Measurements from ENCODE around the gene CSTF2T. TPM values are rescaled to one million over a fixed set of nuclear protein-coding genes. Genes with fewer than 3 reads are reported as not detected.

Gene CSTF2T
- total RNA-seq, 1 donor, result 14.8 TPM

DNA sequence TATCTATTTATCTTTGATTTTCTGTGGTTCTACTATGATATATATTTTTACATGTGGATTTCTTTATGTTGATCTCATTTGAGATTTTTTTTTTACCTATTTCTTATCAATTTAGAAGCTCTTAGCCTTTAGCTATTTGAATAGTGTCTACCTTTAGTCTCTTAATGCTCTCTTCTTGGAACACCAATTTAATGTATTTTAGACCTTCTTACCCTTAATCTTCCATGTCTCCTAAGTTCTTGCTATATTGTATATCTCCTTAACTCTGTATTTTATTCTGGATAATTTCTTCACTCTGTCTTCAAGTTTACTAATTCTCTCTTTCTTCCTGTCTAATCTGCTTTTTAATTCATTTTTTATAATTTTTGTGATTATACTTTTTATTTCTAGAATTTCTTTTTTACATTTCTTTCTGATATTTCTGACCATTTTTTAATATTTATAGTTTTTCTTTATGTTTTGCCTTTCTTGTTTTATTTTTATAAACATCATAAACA is 27.3 kb downstream of the CSTF2T start:
- Histone ChIP-seq H3K4me1 (ENCODE audit: insufficient read depth, low read length) (no peaks in the 10 kb centered on the region), H3K27ac (ENCODE audit: low read depth, low read length) (no peak overlapping the region), H3K79me2 (ENCODE audit: insufficient read depth, low read length) (no peaks in the 10 kb centered on the region), H2AFZ (ENCODE audit: low read length) (no peak overlapping the region), H3K9me3 (ENCODE audit: low read depth, low read length) (no peaks in the 10 kb centered on the region), H3K4me2 (ENCODE audit: insufficient read depth, low read length) (no peak overlapping the region), H3K27me3 (ENCODE audit: insufficient read depth, low read length) (no peaks in the 10 kb centered on the region), H3K36me3 (ENCODE audit: insufficient read depth, low read length) (no peaks in the 10 kb centered on the region), H3K4me3 (ENCODE audit: insufficient read depth, low read length) (no peak overlapping the region), H4K20me1 (ENCODE audit: insufficient read depth, low read length) (no peaks in the 10 kb centered on the region)
- no peak for DNase-seq (ENCODE audit: insufficient read length, low spot score, missing footprints)
- TF ChIP-seq, protein P1, sequence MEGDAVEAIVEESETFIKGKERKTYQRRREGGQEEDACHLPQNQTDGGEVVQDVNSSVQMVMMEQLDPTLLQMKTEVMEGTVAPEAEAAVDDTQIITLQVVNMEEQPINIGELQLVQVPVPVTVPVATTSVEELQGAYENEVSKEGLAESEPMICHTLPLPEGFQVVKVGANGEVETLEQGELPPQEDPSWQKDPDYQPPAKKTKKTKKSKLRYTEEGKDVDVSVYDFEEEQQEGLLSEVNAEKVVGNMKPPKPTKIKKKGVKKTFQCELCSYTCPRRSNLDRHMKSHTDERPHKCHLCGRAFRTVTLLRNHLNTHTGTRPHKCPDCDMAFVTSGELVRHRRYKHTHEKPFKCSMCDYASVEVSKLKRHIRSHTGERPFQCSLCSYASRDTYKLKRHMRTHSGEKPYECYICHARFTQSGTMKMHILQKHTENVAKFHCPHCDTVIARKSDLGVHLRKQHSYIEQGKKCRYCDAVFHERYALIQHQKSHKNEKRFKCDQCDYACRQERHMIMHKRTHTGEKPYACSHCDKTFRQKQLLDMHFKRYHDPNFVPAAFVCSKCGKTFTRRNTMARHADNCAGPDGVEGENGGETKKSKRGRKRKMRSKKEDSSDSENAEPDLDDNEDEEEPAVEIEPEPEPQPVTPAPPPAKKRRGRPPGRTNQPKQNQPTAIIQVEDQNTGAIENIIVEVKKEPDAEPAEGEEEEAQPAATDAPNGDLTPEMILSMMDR (IDR thresholded peaks at IDR 0.05; ENCODE audit: extremely low read depth, low read depth, low read length), result no peak

DNA sequence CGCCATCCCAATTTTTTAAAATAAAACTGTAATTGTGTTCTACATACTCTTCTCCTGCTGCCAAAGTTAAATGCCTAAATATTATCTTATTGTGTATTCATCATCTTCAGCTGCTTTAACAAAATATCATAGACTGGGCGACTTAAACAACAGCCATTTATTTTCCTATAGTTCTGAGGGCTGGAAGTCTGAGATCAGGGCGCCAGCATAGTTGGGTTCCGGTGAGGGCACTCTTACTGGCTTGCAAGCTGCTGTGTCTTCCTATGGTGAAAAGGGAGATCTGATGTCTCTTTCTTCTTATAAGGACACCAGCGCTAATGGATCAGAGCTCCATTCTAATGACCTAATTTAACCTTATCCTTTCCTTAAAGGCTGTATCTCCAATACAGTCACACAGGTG is 30.4 kb downstream of the CSTF2T start:
- Histone ChIP-seq H3K36me3 (ENCODE audit: insufficient read depth, low read length) (no peaks in the 10 kb centered on the region), H3K27ac (ENCODE audit: low read depth, low read length) (no peak overlapping the region), H3K4me2 (ENCODE audit: insufficient read depth, low read length) (no peak overlapping the region), H3K4me3 (ENCODE audit: insufficient read depth, low read length) (no peak overlapping the region), H3K9me3 (ENCODE audit: low read depth, low read length) (no peaks in the 10 kb centered on the region), H4K20me1 (ENCODE audit: insufficient read depth, low read length) (no peaks in the 10 kb centered on the region), H3K27me3 (ENCODE audit: insufficient read depth, low read length) (no peaks in the 10 kb centered on the region), H2AFZ (ENCODE audit: low read length) (no peak overlapping the region), H3K79me2 (ENCODE audit: insufficient read depth, low read length) (no peaks in the 10 kb centered on the region), H3K4me1 (ENCODE audit: insufficient read depth, low read length) (no peaks in the 10 kb centered on the region)
- TF ChIP-seq, protein P1 (IDR thresholded peaks at IDR 0.05; ENCODE audit: extremely low read depth, low read depth, low read length), result no peak
- no peak for DNase-seq (ENCODE audit: insufficient read length, low spot score, missing footprints)

DNA sequence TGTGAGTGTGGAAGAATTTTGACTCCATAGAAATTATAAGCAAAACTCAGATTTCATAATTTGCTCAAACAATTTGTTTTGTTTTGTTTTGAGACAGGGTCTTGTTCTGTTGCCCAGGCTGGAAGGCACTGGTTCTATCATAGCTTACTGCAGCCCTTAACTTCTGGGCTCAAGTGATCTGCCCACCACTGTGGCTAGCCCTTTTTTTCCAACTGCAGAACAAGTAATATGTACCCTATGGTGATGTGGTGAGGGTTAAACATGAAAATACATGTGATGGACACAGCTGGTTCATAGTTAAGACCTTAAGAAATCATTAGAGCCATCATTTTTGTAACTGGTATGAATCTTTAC is 31.1 kb downstream of the CSTF2T start:
- Histone ChIP-seq H2AFZ (ENCODE audit: low read length) (no peak overlapping the region), H3K27ac (ENCODE audit: low read depth, low read length) (no peak overlapping the region), H3K4me3 (ENCODE audit: insufficient read depth, low read length) (no peak overlapping the region), H3K27me3 (ENCODE audit: insufficient read depth, low read length) (no peaks in the 10 kb centered on the region), H3K79me2 (ENCODE audit: insufficient read depth, low read length) (no peaks in the 10 kb centered on the region), H3K4me1 (ENCODE audit: insufficient read depth, low read length) (no peaks in the 10 kb centered on the region), H3K4me2 (ENCODE audit: insufficient read depth, low read length) (no peak overlapping the region), H3K36me3 (ENCODE audit: insufficient read depth, low read length) (no peaks in the 10 kb centered on the region), H4K20me1 (ENCODE audit: insufficient read depth, low read length) (no peaks in the 10 kb centered on the region), H3K9me3 (ENCODE audit: low read depth, low read length) (no peaks in the 10 kb centered on the region)
- TF ChIP-seq, protein P1 (IDR thresholded peaks at IDR 0.05; ENCODE audit: extremely low read depth, low read depth, low read length), result no peak
- DNase-seq (ENCODE audit: insufficient read length, low spot score, missing footprints), result no peak

DNA sequence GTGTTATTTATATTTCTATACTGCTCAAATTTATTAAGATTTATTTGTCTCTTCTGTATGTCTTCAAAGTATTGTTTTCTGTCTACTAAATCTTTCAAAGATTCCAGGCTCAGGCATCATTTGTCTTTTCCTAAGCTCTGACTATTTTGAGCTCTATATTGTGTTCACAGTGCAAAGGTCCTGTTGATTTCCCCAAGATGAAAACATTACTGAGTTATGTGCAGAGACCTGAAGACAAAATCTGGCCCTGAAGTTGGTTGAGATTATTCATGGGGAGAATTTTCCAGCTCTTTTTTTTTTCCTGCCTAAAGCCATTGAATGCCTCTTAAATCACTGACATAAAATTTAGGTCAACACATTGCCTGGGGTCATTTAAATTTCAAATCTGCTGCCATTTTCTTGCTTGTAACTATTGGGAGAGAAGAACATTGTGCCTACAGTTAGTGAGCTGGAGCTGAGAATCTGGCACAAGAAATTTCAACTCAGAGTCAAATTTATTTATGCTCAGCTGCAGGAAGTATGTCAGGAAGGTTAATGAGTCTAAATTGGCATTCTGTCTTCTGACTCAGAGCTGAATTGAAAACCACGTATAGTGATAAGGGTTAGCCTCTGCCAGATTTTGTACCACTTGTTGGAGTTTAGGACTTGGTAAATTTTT is 31.6 kb downstream of the CSTF2T start:
- H3K27ac ChIP-seq (ENCODE audit: low read depth, low read length), result no peak overlapping the region
- no peaks in the 10 kb centered on the region for H3K27me3 ChIP-seq (ENCODE audit: insufficient read depth, low read length)
- DNase-seq (ENCODE audit: insufficient read length, low spot score, missing footprints), result no peak
- no peak overlapping the region for H3K4me3 ChIP-seq (ENCODE audit: insufficient read depth, low read length)
- H3K4me1 ChIP-seq (ENCODE audit: insufficient read depth, low read length), result no peaks in the 10 kb centered on the region
- H2AFZ ChIP-seq (ENCODE audit: low read length), result no peak overlapping the region
- H3K79me2 ChIP-seq (ENCODE audit: insufficient read depth, low read length), result no peaks in the 10 kb centered on the region
- no peaks in the 10 kb centered on the region for H4K20me1 ChIP-seq (ENCODE audit: insufficient read depth, low read length)
- no peak overlapping the region for H3K4me2 ChIP-seq (ENCODE audit: insufficient read depth, low read length)
- H3K9me3 ChIP-seq (ENCODE audit: low read depth, low read length), result no peaks in the 10 kb centered on the region
- no peaks in the 10 kb centered on the region for H3K36me3 ChIP-seq (ENCODE audit: insufficient read depth, low read length)
- TF ChIP-seq, protein P1 (IDR thresholded peaks at IDR 0.05; ENCODE audit: extremely low read depth, low read depth, low read length), result no peak

Measured in osteoblast (primary cell).